ENCODE measurements around the gene RBPMS2. TPM values are rescaled to one million over a fixed set of nuclear protein-coding genes. Genes with fewer than 3 reads are reported as not detected.

Gene RBPMS2
- total and polyA plus RNA-seq, 2 donors (not counting 3 experiments of a cell fraction or from before 2014, with no cell fraction given), result 2.3 to 7.8 TPM

DNA sequence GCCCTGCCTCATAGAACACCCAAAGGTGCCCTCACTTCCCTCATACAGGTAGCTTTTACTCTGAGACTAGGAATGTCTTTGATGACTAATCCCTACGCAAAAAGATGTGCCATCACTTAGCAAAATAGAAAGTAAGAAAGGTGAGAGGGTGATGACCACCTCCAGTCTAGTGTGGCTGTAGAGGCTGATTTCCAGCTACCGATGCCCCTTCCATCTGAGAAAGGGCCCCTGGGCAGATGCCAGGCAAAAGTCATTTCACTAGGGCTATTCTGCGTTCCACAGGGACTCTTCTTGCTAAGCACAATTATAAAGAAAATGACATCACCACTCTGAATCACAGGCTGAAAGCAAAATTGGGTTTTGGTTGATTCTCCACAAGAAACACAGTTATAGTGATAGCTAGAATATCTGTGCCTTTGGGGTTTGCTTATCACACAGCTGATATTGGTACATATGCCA lies 77.4 kb downstream of the RBPMS2 start:
- Histone ChIP-seq H3K4me3 (replicated peaks in 1 of 3; ENCODE audit: insufficient read depth in 1 of 3, low read depth in 1 of 3, low read length in 3 of 3) (no peak overlapping the region), H3K36me3 (ENCODE audit: control insufficient read depth in 2 of 2, extremely low read depth in 1 of 2, insufficient read depth in 2 of 2, low read length in 2 of 2) (peaks cover 0 to 10% of the 10 kb centered on the region in 2 experiments), H3K9ac (replicated peaks; ENCODE audit: extremely low read depth, insufficient read depth, low read length) (no peak overlapping the region), H3K4me2 (ENCODE audit: insufficient read depth, low read length) (no peak overlapping the region), H3K27ac (ENCODE audit: insufficient read depth, low read depth, low read length) (no peak overlapping the region), H3K9me1 (replicated peaks; ENCODE audit: control insufficient read depth, extremely low read depth, insufficient read depth, low read length) (no peaks in the 10 kb centered on the region), H3K79me2 (ENCODE audit: control insufficient read depth, insufficient read depth, low read length) (peaks cover 74% of the 10 kb centered on the region), H2AFZ (ENCODE audit: low read depth, low read length) (no peak overlapping the region), H3K9me3 (replicated peaks; ENCODE audit: control insufficient read depth, insufficient read depth, low read length) (no peaks in the 10 kb centered on the region), H3K4me1 (ENCODE audit: control insufficient read depth, extremely low read depth, insufficient read depth, low read length) (peaks cover 37% of the 10 kb centered on the region), H4K20me1 (replicated peaks; ENCODE audit: control insufficient read depth, extremely low read depth, insufficient read depth, low read length) (peaks cover 2% of the 10 kb centered on the region), H3K27me3 (ENCODE audit: control insufficient read depth in 2 of 2, insufficient read depth in 2 of 2, low read length in 2 of 2) (no peaks in the 10 kb centered on the region)
- intact Hi-C loops (cut with micrococcal nuclease) (no loop called here), dilution Hi-C loops (cut with MboI; ENCODE audit: extremely low pct_ligation_motif_present, low sequenced_read_pairs) (no loop called here)
- ChIA-PET CTCF (interaction anchor here (2.7 to 6.2 kb wide), 2 partner anchors 12 to 30 kb away, joined by 12 to 64 read pairs; no protein-coding TSS in a partner anchor), POLR2A (no interaction called here)
- DNase-seq (ENCODE audit: low read depth, low spot score), result no peak
- FAIRE-seq, result no peak
- no TSS peak for BruUV-seq (replicated peaks)
- TF ChIP-seq JUN (IDR thresholded peaks at IDR 0.05; ENCODE audit: borderline replicate concordance, insufficient read depth, insufficient read length, low read depth), result peak; percentile 5
- TF ChIP-seq, protein P1, sequence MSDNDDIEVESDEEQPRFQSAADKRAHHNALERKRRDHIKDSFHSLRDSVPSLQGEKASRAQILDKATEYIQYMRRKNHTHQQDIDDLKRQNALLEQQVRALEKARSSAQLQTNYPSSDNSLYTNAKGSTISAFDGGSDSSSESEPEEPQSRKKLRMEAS (IDR thresholded peaks at IDR 0.05; ENCODE audit: insufficient read depth, insufficient read length), result no peak

DNA sequence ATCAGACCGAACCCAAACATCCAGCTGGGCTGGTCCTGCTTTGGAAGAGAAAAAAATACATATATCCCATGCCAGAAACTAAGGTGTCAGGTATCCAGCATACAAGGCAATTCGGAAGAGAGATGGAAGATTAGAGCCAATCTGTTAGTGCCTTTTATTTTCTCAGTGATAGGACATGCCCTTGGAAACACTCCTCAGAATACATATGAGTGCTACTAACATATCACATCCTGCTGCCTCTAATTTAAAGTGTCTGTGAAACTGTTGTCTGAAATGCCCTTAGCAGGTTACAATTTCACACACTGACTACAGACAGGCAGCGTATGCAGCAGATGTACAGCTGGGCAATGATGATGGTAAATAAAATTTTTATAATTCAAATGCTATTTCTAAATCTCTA lies 78.9 kb downstream of the RBPMS2 start:
- Histone ChIP-seq H3K9me1 (replicated peaks; ENCODE audit: control insufficient read depth, extremely low read depth, insufficient read depth, low read length) (no peaks in the 10 kb centered on the region), H3K79me2 (ENCODE audit: control insufficient read depth, insufficient read depth, low read length) (peaks cover 60% of the 10 kb centered on the region), H3K27ac (ENCODE audit: insufficient read depth, low read depth, low read length) (no peak overlapping the region), H3K9me3 (replicated peaks; ENCODE audit: control insufficient read depth, insufficient read depth, low read length) (no peaks in the 10 kb centered on the region), H3K4me2 (ENCODE audit: insufficient read depth, low read length) (no peak overlapping the region), H2AFZ (ENCODE audit: low read depth, low read length) (no peak overlapping the region), H3K36me3 (ENCODE audit: control insufficient read depth in 2 of 2, extremely low read depth in 1 of 2, insufficient read depth in 2 of 2, low read length in 2 of 2) (peaks cover 0 to 17% of the 10 kb centered on the region in 2 experiments), H3K4me3 (replicated peaks in 1 of 3; ENCODE audit: insufficient read depth in 1 of 3, low read depth in 1 of 3, low read length in 3 of 3) (no peak overlapping the region), H3K4me1 (ENCODE audit: control insufficient read depth, extremely low read depth, insufficient read depth, low read length) (peaks cover 29% of the 10 kb centered on the region), H4K20me1 (replicated peaks; ENCODE audit: control insufficient read depth, extremely low read depth, insufficient read depth, low read length) (peaks cover 2% of the 10 kb centered on the region), H3K9ac (replicated peaks; ENCODE audit: extremely low read depth, insufficient read depth, low read length) (no peak overlapping the region), H3K27me3 (ENCODE audit: control insufficient read depth in 2 of 2, insufficient read depth in 2 of 2, low read length in 2 of 2) (no peaks in the 10 kb centered on the region)
- FAIRE-seq (no peak), DNase-seq (ENCODE audit: low read depth, low spot score) (no peak)
- intact Hi-C loops (cut with micrococcal nuclease), result no loop called here
- no peak for TF ChIP-seq EZH2 (IDR thresholded peaks at IDR 0.05; ENCODE audit: borderline replicate concordance, low read depth, low read length, severe bottlenecking)
- no peak for TF ChIP-seq POLR2AphosphoS5 (IDR thresholded peaks at IDR 0.05; ENCODE audit: insufficient read depth, low read depth, low read length)
- TF ChIP-seq, protein P2, sequence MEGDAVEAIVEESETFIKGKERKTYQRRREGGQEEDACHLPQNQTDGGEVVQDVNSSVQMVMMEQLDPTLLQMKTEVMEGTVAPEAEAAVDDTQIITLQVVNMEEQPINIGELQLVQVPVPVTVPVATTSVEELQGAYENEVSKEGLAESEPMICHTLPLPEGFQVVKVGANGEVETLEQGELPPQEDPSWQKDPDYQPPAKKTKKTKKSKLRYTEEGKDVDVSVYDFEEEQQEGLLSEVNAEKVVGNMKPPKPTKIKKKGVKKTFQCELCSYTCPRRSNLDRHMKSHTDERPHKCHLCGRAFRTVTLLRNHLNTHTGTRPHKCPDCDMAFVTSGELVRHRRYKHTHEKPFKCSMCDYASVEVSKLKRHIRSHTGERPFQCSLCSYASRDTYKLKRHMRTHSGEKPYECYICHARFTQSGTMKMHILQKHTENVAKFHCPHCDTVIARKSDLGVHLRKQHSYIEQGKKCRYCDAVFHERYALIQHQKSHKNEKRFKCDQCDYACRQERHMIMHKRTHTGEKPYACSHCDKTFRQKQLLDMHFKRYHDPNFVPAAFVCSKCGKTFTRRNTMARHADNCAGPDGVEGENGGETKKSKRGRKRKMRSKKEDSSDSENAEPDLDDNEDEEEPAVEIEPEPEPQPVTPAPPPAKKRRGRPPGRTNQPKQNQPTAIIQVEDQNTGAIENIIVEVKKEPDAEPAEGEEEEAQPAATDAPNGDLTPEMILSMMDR (IDR thresholded peaks at IDR 0.05; ENCODE audit: extremely low read depth in 1 of 2, insufficient read depth in 1 of 2, low read depth in 1 of 2, low read length in 2 of 2), result no peak
- TF ChIP-seq FOS (IDR thresholded peaks at IDR 0.05; ENCODE audit: borderline replicate concordance, insufficient read depth, low read length), result no peak
- TF ChIP-seq, protein P1 (IDR thresholded peaks at IDR 0.05; ENCODE audit: insufficient read depth, insufficient read length), result no peak
- TF ChIP-seq POLR2A (IDR thresholded peaks at IDR 0.05; ENCODE audit: low read depth, low read length), result no peak
- TF ChIP-seq MYC (IDR thresholded peaks at IDR 0.05; ENCODE audit: low read depth, low read length), result no peak
- no peak for TF ChIP-seq GATA2 (IDR thresholded peaks at IDR 0.05; ENCODE audit: insufficient read depth, insufficient read length, low read depth, low read length)
- TF ChIP-seq JUN (IDR thresholded peaks at IDR 0.05; ENCODE audit: borderline replicate concordance, insufficient read depth, insufficient read length, low read depth), result no peak
- POLR2A ChIA-PET, result no interaction called here
- dilution Hi-C loops (cut with MboI; ENCODE audit: extremely low pct_ligation_motif_present, low sequenced_read_pairs), result no loop called here
- CTCF ChIA-PET, result interaction anchor here (2.7 to 6.2 kb wide), 2 partner anchors 10 to 31 kb away, joined by 12 to 64 read pairs; no protein-coding TSS in a partner anchor
- BruUV-seq (replicated peaks), result no TSS peak

All from endothelial cell of umbilical vein (primary cell).